Hepatocyte (in vitro differentiated cells): ENCODE data around the gene STX7. TPM values are rescaled to one million over a fixed set of nuclear protein-coding genes. Genes with fewer than 3 reads are reported as not detected.

Source experiments
- DNase-seq: peaks from one replicate; pipeline ENCODE4 v3.0.0-alpha.2; 2016; ENCODE audit warnings: low spot score
- H2AFZ ChIP-seq: fragments of 200-600 bp; sonication (generic); 2 replicates; pipeline ENCODE4 v1.6.0; 2016; ENCODE audit warnings: antibody characterized with exemption, mild to moderate bottlenecking
- H3K27ac ChIP-seq: fragments of 200-600 bp; sonication (generic); 2 replicates; pipeline ENCODE4 v1.5.1; 2016; ENCODE audit warnings: mild to moderate bottlenecking
- H3K27me3 ChIP-seq: fragments of 200-600 bp; sonication (generic); 2 replicates; pipeline ENCODE4 v1.6.1; 2016
- H3K36me3 ChIP-seq: fragments of 200-600 bp; sonication (generic); replicated peaks from 2 replicates; pipeline ENCODE4 v1.5.1; 2016; ENCODE audit warnings: low read depth; ENCODE audit not compliant: insufficient read depth
- H3K4me1 ChIP-seq: fragments of 200-600 bp; sonication (generic); 2 replicates; pipeline ENCODE4 v1.5.1; 2016; ENCODE audit warnings: mild to moderate bottlenecking, moderate library complexity; ENCODE audit not compliant: insufficient read depth
- H3K4me2 ChIP-seq: fragments of 200-600 bp; sonication (generic); 2 replicates; pipeline ENCODE4 v1.6.0; 2016
- H3K4me3 ChIP-seq: fragments of 200-600 bp; sonication (generic); 2 replicates; pipeline ENCODE4 v1.5.1; 2016; ENCODE audit warnings: mild to moderate bottlenecking
- H3K79me2 ChIP-seq: fragments of 200-600 bp; sonication (generic); 2 replicates; pipeline ENCODE4 v1.6.0; 2017; ENCODE audit warnings: mild to moderate bottlenecking
- H3K9me2 ChIP-seq: fragments of 200-600 bp; sonication (generic); replicated peaks from 2 replicates; pipeline ENCODE4 v1.6.0; 2017; ENCODE audit warnings: mild to moderate bottlenecking; ENCODE audit not compliant: insufficient read depth
- H3K9me3 ChIP-seq: fragments of 200-600 bp; sonication (generic); 2 replicates; pipeline ENCODE4 v1.5.1; 2016; ENCODE audit warnings: low read depth, mild to moderate bottlenecking
- H4K20me1 ChIP-seq: fragments of 200-600 bp; sonication (generic); 2 replicates; pipeline ENCODE4 v1.6.0; 2016; ENCODE audit warnings: mild to moderate bottlenecking; ENCODE audit not compliant: insufficient read depth, poor library complexity, severe bottlenecking
- CTCF ChIP-seq: fragments of 200-600 bp; sonication (generic); IDR thresholded peaks from 2 replicates; pipeline ENCODE4 v1.5.1; 2016; ENCODE audit warnings: antibody characterized with exemption, mild to moderate bottlenecking; ENCODE audit not compliant: poor library complexity
- EZH2 ChIP-seq: fragments of 200-600 bp; sonication (generic); IDR thresholded peaks from 2 replicates; pipeline ENCODE4 v1.6.1; 2016; ENCODE audit warnings: antibody characterized with exemption, mild to moderate bottlenecking, borderline replicate concordance
- EZH2phosphoT487 ChIP-seq: fragments of 200-600 bp; sonication (generic); IDR thresholded peaks from one replicate; pipeline ENCODE4 v1.6.1; 2018; ENCODE audit warnings: antibody characterized with exemption, mild to moderate bottlenecking, low read depth, moderate library complexity; ENCODE audit not compliant: unreplicated experiment, severe bottlenecking
- WGBS: methylation state at CpG from one replicate; pipeline ENCODE4 v1.1.6; 2016; ENCODE audit warnings: low lambda C conversion rate; ENCODE audit errors: missing lambda C conversion rate; 5-methylcytosine and 5-hydroxymethylcytosine counted together
- polyA plus RNA-seq: library from polyadenylated mRNA; unstranded; fragments of >200 nt; fragmentation: Nextera tagmentation; extraction: Ambion mirVana; gene quantifications from 2 replicates; pipeline ENCODE4 v1.2.1, GENCODE V29; 2016
- total RNA-seq: library from RNA; depleted of rRNA; stranded (reverse); fragments of >200 nt; gene quantifications from 2 replicates; pipeline ENCODE4 v1.2.3, GENCODE V29; 2014

Gene STX7
- total and polyA plus RNA-seq, 2 experiments from 2014 or later = 38.4 to 39.3 TPM

GRCh38 chr6:132481189-132481588 is 31.7 kb downstream of the STX7 start:
- H3K79me2 ChIP-seq = peaks cover 44% of the 10 kb centered on the region
- no peak overlapping the region for H3K4me2 ChIP-seq
- H3K27ac ChIP-seq = no peak overlapping the region

GRCh38 chr6:132479131-132479530 is 33.8 kb downstream of the STX7 start:
- H3K79me2 ChIP-seq = peaks cover 52% of the 10 kb centered on the region

More at GRCh38 chr6:132481189-132481588, 31.7 kb downstream of the STX7 start:
- Histone ChIP-seq H3K36me3 (no peaks in the 10 kb centered on the region), H4K20me1 (peaks cover 42% of the 10 kb centered on the region), H3K4me3 (no peak overlapping the region), H3K4me1 (peaks cover 7% of the 10 kb centered on the region), H3K9me3 (no peaks in the 10 kb centered on the region), H3K9me2 (no peaks in the 10 kb centered on the region), H3K27me3 (no peaks in the 10 kb centered on the region), H2AFZ (no peak overlapping the region)
- TF ChIP-seq EZH2phosphoT487 (no peak), CTCF (no peak), EZH2 (no peak)
- DNase-seq = no peak

GRCh38 chr6:132478674-132479073 is 34.2 kb downstream of the STX7 start:
- Histone ChIP-seq H3K4me3 (no peak overlapping the region), H3K4me1 (peaks cover 7% of the 10 kb centered on the region), H3K36me3 (no peaks in the 10 kb centered on the region), H3K4me2 (no peak overlapping the region), H4K20me1 (peaks cover 34% of the 10 kb centered on the region), H3K9me3 (no peaks in the 10 kb centered on the region), H2AFZ (no peak overlapping the region), H3K79me2 (peaks cover 52% of the 10 kb centered on the region), H3K27ac (no peak overlapping the region), H3K27me3 (no peaks in the 10 kb centered on the region), H3K9me2 (no peaks in the 10 kb centered on the region)
- no peak for DNase-seq
- no peak for TF ChIP-seq EZH2
- no peak for TF ChIP-seq EZH2phosphoT487
- TF ChIP-seq CTCF = no peak
- WGBS = 86% methylated on average over 5 of the region's 5 CpGs

More at GRCh38 chr6:132479131-132479530, 33.8 kb downstream of the STX7 start:
- DNase-seq = no peak
- Histone ChIP-seq H3K9me2 (no peaks in the 10 kb centered on the region), H3K4me2 (no peak overlapping the region), H3K4me1 (peaks cover 7% of the 10 kb centered on the region), H2AFZ (no peak overlapping the region), H3K27ac (no peak overlapping the region), H3K27me3 (no peaks in the 10 kb centered on the region), H3K4me3 (no peak overlapping the region), H3K9me3 (no peaks in the 10 kb centered on the region), H3K36me3 (no peaks in the 10 kb centered on the region), H4K20me1 (peaks cover 36% of the 10 kb centered on the region)
- 94% methylated on average over 2 of the region's 2 CpGs for WGBS
- TF ChIP-seq CTCF (no peak), EZH2phosphoT487 (no peak), EZH2 (no peak)

- Histone ChIP-seq H2AFZ (no peak overlapping the region), H3K4me3 (no peak overlapping the region), H3K9me2 (no peaks in the 10 kb centered on the region), H3K4me2 (no peak overlapping the region), H3K4me1 (peaks cover 7% of the 10 kb centered on the region), H3K27ac (no peak overlapping the region), H3K27me3 (no peaks in the 10 kb centered on the region), H4K20me1 (peaks cover 30% of the 10 kb centered on the region), H3K36me3 (no peaks in the 10 kb centered on the region), H3K9me3 (no peaks in the 10 kb centered on the region), H3K79me2 (peaks cover 49% of the 10 kb centered on the region)
- TF ChIP-seq CTCF = no peak
- TF ChIP-seq EZH2 = no peak
- no peak for TF ChIP-seq EZH2phosphoT487
- WGBS = 70% methylated on average over 2 of the region's 2 CpGs
- DNase-seq = no peak
Measured at GRCh38 chr6:132478266-132478665, 34.6 kb downstream of the STX7 start.
